HG02798 (cell line): Measurements from ENCODE around the gene SH3GL3.

Source experiments
- ATAC-seq: cut with Tn5 transposase; IDR thresholded peaks from one replicate; pipeline ENCODE4 v1.9.1; 2021; ENCODE audit warnings: mild to moderate bottlenecking; ENCODE audit not compliant: unreplicated experiment, poor library complexity

The SH3GL3 gene

DNA sequence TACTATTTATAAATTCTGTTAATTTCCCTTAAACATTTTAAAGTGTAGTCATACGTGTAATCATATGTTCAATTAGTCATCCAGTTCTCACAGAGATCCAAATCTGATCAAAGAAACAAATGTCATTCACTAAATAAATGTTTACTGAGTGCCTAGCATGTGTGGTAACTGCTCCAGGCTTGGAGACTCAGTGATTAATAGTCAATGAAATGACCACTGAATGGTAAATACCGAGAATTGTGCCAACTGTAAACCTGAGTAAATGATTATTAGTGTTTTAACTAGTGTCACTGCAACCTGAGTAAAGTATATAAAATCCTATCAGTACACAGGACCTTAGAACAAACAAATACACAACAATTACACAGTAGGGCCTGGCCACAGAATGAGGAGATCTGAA is 52.3 kb downstream of the SH3GL3 start:
- no peak for ATAC-seq

DNA sequence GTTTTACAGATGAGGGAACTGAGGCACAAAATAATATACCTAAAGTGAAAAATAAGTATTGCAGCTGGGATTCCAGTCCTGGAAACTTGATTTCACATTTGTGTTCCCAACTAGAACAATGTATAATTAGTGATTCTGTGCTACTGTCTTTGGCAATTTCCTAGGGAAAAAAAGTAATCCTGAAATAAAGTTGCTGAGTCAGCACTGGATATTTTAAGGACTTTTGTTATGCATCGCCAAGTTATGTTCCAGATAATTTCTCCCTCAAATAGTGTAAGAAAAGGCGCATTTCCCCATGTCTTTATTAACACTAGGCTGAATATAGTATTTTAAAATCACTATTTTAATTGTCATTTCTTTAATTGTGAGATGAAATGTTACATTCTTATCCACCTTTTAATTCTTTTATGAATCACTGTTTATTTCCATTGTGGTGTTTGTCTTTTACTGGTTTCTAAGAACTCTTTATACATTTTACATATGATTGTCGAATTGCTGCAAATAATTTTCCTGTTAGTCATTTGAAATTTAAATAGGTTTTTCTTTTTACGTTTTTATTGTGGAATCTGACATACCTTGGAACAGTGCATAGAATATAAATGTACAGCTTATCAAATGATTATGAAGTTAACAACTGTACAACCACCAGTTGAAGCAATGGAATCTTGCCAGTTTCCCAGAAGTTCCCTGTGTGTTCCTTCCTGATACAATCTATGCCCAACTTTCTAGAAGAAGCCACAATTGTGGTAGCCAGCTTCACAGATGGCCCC is 56.6 kb downstream of the SH3GL3 start:
- ATAC-seq: no peak

DNA sequence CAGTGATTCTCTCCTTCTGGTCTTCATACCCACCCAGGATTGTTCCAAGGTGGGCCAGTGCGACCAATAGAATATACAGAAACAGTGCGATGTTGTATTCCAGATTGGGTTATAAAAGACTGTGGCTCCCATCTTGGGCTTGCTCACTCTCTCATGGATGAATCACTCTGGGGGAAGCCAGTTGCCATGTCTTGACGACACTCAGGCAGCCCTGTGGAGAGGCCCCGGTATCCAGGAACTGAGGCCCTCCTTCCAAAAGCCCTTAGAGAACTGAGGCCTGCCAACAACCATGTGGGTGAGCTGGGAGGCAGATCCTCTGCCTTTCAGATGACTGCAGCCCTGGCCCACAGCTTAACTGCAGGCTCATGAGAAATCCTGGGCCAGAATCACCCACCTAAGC is 57.2 kb downstream of the SH3GL3 start:
- no peak for ATAC-seq

DNA sequence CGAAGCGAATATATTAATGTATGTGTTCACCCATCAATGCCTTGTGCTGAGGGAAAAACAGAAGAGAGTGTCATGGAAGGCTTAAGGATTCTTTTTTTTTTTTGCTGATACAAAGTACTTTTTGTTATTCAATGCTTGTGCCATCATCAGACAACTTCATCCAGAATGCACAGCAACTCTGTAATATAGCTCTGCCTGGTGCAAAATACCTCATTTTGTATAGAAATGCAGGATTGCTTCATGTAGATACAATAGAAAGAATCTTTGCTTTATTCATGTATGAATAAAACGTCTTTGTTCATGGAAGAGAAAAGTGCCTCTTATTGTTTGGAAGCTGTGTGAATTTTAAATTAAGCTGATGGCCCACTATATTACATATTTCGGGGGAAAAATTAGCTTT is 62.9 kb downstream of the SH3GL3 start:
- ATAC-seq: no peak

DNA sequence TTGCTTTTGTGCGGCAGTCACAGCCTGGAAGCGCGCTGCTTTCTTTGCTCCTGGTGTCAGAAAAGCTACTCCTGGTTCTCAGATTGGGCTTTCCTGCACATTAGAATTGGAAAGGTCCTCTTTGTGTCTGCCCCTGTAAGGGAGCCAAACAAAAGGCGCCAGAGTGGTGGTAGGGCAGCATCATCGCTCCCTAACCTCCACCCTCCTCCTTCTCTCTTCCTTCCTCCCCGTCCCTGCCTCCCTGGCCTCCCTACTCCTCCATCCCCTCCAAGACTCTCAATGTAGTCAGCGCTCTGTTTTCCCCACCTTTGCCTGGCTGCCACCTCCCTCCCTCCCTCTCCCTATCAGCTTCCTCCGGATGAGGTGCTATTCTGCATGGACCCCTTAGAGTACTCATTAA is 65.3 kb downstream of the SH3GL3 start:
- no peak for ATAC-seq

DNA sequence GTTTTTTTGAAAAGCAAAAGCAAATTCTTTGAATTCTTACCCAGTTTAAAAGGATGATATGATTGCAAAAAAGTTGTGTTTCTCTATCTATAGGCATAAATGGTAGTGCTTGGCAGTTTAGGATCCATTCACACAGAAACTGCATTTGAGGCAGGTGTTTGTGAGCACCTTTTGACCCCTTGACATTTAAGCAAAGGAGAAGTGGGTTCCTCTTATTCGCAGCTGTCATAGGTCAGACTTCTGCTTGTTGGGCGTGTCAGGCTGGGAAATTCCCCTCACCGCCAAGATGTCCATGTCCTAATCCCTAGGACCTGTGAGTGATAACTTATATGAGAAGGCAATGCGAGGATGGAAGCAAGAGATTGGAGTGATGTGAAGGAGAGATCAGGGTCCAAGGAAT is 67.4 kb downstream of the SH3GL3 start:
- no peak for ATAC-seq

DNA sequence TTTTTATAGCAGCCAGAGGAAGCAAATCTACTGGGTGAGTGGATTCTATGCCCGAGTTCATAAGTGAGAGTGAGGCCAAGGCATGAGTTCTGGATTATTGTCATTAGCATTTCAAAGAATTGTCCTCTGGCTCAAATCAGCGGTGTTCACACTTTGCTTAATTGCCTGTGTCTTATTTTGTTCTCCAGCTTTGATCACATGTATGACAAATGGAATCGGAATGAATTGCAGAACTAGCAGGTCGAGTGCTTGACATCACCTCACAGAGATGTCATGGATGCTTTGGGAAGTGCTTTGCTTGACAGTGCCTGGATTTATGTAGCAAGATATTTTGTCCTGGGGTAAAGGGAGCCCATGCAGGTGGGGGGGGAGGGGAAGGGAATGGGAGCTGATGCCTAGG is 68.0 kb downstream of the SH3GL3 start:
- no peak for ATAC-seq

DNA sequence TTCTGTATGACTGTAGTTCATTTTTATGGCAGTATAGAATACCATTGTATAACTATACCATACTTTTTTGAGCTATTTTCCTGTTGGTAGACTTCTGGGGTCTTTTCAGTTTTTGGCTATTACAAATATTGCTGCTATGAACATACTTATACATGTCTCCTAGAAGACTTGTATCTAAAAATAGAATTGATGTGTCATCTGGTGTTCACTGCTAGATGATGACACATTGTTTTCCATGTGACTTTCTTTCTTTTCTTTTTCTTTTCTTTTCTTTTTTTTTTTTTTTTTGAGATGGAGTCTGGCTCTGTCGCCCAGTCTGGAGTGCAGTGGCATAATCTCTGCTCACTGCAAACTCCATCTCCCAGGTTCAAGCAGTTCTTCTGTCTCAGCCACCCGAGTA is 69.8 kb downstream of the SH3GL3 start:
- ATAC-seq: no peak

DNA sequence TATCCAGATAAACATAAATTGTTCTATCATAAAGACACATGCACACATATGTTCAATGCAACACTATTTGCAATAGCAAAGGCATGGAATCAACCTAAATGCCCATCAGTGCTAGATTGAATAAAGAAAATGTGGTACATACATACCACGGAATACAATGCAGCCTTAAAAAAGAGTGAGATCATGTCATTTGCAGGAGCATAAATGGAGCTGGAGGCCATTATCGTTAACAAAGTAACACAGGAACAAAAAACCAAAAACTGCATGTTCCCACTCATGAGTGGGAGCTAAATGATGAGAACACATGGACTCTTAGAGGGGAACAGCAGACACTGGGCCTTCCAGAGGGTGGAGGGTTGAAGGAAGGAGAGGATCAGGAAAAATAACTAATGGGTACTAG is 79.2 kb downstream of the SH3GL3 start:
- ATAC-seq: no peak

DNA sequence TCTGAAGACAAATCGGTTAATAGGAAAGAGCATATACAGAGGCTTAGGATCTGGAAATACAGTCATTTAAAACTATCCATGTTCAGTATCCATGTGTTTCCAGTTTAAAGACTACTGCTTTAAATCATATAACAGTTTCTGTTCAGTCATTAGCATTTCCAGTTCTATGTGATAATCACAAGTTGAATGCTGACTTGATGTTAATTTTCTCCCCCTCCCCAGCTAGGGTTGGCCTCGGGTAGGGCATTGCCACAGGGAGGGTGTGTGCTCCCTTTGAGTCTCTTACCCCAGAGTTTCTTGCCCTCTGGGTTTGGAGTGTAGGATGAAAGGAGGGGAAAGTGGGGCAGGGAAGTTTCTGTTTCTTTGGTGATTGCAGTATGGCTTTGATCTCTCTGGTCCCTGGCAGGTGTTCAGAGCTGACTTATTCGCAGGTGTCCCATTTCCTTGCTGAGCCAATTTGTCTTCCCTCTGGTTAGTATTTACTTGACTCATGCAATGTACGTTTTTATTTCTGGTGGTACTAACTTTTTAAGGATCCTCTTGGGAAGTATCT is 86.3 kb downstream of the SH3GL3 start:
- ATAC-seq: no peak

DNA sequence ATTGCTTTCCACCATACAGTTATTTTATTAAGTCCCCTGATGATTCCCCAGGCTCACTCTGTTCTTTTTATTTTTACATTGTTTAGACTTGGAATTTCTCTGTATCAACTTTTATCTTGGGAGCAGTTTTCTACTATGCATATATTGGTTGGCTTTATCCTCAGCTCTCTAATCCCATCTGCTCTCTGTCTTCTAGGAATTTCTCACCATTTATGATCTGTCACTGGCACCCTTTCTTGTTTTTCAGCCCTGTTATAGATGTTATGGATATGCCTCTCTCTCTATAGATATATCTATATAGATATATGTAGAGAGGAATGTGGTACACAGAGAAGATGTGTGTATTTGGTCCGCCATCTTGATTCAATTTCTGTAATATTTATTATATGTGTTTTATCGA is 90.5 kb downstream of the SH3GL3 start:
- no peak for ATAC-seq

DNA sequence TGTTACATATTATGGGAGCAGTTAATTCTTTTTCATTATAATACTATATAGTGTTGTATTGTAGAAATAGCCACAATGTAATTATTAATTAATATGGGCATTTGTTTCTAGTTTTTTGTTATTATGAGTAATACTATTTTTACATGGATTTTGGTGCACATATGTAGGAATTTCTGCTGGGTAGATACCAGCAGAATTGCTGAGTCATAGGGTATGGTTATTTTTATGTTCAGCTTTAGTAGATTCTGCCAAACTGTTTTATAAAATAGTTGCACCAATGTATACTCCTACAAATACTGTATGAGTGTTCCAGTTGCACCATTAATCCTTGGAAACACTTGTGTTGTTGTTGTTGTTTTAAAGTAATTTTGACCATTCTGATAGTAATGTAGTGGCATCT is 91.5 kb downstream of the SH3GL3 start:
- ATAC-seq: no peak

DNA sequence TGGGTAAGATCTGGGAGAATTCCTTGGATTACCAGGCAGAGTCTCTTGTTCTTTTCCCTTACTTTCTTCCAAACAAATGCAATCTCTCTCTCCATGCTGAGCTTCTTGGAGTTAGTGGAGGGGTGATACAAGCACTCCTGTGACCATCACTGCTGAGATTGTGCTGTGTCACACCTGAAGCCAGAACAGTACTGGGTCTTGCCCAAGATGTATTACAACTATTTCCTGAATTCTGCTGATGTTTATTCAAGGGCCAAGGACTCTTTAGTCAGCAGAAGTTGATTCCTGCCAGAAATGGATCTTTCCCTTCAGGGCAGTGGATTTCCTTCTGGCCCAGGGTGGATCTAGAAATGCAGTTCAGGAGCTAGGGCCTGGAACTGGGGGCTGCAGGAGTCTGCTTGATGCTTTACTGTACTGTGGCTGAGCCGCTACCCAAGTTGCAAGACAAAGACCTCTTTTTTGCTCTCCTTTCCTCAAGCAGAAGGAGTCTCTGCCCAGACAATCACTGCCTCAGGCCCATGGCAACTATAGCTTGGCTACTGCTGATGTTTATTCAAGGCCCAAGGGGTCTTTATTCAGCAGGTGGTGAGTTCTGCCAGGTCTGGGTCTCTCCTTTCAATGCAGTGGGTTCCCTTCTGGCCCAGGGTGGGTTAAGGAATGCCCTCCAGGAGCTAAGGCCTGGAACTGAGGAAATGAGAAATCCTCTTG is 98.8 kb downstream of the SH3GL3 start:
- ATAC-seq: no peak

DNA sequence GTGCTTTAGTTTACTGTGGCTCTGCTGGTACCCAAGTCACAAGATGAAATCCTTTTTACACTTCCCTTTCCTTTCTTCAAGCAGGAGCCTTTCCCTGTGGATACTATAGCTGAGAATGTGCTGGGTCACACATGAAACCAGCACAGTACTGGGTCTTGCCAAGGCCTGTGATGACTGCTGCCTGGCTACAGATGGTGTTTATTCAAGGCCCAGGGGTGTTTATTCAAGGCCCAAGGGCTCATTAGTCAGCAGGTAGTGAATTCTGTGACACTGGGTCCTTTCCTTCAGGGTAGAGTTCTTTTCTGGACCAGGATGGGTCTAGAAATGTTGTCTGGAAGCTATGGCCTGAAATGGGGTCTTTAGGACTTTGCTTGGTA is 99.4 kb downstream of the SH3GL3 start:
- no peak for ATAC-seq

DNA sequence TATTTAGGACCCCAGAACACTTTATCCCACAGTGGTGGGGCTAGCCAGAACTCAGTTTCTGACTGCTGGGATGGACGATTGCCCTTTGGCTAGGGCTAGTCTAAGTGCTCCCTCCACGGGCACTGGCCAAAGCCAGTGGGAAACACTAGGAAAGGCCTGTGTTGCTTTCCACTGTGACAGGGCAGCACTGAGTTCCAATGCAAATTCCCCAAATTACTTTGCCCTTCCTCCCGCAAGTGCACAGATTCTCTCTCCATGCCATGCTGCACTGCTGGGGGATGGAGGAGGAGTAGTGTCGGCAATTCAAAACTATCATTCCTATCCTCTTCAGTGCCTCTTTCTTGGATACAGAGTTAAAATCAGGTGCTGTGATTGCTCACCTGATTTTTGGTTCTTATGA is 100.0 kb downstream of the SH3GL3 start:
- ATAC-seq: no peak

DNA sequence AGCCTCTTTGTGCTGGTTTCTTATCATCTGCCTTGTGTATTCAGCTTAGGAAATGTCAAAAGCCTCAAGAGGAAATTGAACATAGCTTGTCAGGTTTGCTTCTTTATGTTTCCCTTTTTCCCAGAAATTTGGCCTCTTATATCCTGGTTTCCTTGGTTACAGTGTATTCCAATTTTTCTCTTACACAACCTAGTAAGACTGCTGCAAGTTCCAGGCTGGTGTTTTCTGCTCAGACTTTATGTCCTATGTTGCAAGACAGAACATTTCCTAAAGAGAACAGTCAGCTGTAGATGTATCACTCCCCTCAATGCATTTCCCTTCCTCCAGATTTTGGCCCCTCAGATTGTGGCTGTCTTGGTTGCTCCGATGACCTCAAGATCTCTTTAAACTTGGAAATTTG is 102.5 kb downstream of the SH3GL3 start:
- ATAC-seq: no peak

DNA sequence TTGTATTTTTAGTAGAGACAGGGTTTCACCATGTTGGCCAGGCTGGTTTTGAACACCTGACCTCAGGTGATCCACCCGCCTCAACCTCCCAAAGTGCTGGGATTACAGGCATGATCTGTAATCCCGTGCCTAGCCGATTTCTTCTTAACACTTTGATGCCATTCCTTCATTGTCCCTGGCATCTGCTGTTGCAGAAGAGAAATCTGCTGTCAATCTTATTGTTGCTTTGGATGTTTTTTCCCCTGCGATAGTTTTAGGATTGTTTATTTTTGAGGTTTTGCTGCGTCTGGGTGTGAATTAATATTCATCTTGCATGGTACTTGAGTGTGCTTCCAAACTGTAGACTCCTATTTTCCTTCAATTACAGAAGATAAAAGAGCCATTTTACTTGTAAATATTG is 107.4 kb downstream of the SH3GL3 start:
- no peak for ATAC-seq

DNA sequence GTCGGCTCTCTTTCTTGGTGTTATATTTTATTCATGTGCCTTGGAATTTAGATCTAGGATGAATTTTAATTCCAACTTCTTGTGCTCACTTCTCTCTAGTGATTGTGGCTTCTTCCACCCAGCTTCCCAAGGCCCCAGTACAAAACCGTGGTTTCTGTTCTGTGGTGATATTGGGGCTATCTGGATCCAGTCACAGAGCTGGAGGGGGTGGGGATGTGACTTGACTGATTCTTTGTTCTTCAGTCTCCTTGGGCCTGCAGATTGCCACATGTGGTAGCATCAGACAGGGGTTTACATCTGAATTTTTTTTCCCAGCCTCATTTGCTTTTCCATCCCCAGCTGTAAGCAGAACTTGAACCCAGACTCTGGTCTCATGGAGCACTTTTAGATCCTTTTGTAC is 108.2 kb downstream of the SH3GL3 start:
- no peak for ATAC-seq

DNA sequence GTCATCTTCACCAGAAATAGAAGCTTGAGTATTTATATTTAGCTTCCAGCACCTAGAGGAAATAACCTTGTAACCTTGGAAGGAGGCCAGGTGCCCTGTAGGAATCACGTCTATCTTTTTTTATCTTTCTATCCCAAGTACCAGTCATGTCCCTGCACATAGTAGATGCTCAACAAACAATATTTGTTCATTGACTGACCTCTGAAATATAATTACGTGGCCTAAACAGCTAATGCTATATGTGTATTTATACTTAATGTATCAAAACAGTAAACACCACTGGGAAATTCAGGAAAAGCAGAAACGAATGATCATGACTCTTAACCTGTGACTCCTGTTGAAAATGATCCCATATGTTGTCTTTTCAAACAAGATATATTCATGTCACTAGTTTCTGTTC is 108.9 kb downstream of the SH3GL3 start:
- no peak for ATAC-seq

DNA sequence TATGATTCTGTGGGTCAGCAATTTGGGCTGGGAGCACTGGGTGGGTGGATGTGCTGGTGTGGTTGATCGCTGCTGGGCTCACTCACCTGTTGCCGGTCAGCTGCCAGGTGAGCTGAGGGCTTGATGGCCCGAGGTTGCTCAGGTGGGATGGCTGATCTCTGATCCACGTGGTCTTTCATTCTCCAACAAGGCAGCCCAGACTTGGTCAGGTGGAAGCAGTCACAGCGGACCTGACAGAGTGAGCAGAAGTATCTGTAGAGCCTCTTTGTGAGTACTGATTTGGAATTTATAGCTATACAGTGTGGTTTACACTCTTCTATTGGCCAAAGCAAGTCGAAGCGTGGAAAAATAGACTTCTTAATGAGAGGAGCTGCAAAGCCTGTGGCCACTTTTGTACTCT is 109.6 kb downstream of the SH3GL3 start:
- ATAC-seq: no peak

DNA sequence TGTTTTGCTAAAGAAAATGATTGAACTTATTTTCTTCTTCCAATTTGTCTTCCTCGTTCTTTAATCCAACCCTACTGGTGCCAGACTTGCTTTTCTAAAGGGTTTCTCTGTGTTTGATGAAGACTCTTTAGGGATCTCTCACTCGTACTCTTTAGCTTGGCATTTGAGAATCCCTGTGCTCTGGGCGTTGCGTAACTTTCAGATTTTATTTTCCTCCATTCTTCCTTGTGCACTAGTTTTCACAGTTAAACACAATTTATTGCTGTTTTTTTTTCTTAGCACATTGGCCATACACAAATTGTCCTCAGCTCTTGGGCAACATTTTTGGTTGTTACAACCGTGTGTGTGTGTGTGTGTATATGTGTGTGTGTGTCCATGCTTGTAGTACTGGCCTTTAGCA is 111.0 kb downstream of the SH3GL3 start:
- ATAC-seq: no peak
